DMS53 (cell line): ENCODE results near the gene NKAIN2.
"Not testable (repeated sequence)": the region's sequence is repeated elsewhere in the genome, so short reads cannot be mapped to it uniquely, and the experiment has no call there.

Experiments
- DNase-seq: peaks from one replicate; lab custom pipeline; 2025; lab: John Stamatoyannopoulos, UW

Gene NKAIN2

DNA sequence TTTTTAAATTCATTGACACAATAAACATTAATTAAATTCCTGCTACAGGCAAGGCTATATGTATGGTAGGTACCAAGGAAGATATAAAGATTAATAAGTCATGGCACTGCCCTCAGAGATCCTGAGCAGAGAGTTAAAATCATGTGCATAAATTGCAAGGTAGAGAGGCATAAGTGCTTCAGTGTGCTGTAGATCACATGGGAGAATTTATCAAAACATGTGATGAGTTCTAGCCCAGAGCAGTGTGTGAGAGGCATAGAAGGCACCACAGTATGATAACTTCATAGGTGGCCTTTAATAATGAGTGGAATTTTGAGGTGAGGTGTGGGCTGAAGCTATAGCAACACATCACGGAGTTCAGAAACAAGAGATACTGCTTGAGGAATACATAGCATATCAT is 692.7 kb downstream of the NKAIN2 start:
- no peak for DNase-seq

DNA sequence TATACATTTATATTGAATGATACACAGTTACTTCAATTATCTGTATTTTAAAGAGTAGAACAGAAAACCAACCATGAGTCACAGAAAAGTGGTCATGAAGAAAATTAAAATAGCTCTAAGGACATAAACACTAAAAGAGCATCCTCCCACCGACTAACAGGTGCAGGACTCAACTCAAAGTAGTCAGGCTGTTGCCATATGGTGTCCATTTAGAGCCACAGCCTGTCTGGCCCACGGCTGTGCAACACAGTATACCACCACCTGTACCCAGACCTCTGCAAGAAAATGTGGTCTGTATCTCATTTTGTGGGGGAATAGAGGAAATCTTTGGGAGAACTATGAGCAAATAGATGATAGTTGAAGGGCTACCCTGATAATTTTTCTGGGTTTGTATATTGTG is 708.8 kb downstream of the NKAIN2 start:
- no peak for DNase-seq

GRCh38 chr6:124517339-124517738 is 713.7 kb downstream of the NKAIN2 start:
- DNase-seq, result no peak

GRCh38 chr6:124520514-124520913 is 716.8 kb downstream of the NKAIN2 start:
- no peak for DNase-seq

- no peak for DNase-seq
These were observed 718.7 kb downstream of the NKAIN2 start for GRCh38 chr6:124522335-124522734.

DNA sequence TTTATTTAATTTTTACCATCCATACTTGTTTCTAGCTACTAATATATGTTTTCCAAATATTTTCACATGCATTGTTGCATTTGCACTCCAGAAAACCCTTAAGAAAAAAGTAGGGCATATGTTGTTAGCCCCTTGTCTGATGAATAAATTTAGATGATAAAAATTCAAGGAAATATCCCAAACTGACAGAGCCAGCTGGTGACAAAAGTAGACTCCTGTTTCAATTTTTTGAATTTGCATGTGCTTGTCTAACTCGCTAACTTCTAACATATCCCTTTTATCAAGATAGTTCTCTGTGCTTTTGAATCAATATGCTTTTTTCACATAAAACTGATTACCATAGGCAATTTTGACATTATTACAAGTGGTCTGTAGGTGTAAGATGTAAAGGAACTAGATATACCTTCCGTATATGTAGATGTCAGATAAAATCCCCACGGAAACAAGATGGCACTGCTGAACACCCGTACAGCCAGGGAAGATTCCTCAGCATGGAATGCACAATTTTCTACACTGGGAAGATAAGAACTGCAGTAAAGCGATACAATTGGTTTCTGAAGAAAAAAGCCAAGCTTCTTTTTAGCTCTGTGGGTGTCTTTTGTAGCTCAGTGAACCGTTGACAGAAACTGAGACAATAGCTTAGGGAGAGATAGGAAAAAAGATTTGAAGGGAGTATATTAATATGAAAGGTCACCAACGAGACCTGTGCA is 721.0 kb downstream of the NKAIN2 start:
- DNase-seq, result no peak

DNA sequence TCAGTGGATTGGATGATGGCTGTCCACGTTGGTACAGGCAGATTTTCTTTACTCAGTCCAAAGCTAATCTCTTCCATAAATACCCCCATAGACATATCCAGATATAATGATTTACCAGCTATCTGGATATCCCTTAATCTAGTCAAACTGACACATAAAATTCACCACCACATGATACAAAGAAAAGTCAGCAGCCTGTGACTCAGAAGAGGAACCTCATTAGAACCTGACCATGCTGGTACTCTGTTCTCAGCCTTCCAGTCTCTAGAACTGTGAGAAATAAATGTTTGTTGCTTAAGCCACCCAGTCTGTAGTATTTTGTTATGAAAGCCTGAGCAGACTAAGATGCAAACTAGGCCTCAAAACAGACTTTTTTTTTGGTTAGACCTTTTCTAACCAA is 727.3 kb downstream of the NKAIN2 start:
- no peak for DNase-seq

DNA sequence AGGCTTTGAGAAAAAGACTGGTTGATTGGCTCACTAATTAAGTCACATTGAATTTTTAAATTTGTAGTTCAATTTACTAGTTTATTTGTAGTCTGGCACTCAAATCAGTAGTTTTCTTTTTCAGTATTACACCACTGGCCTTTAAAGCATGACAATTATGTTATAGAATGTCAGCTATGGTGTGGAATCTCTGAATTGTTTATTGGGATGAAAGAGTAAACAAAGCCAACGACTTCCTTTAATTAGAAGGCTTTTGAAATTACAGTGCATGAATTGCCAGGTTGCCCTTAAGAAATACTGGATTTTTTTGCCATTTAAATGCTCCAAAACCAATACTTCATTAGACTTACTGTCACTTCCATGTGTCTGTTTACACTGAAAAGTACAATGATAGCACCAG is 731.6 kb downstream of the NKAIN2 start:
- DNase-seq, result no peak

- DNase-seq, result peak; percentile 9
These were observed 732.1 kb downstream of the NKAIN2 start for GRCh38 chr6:124535746-124536145.

DNA sequence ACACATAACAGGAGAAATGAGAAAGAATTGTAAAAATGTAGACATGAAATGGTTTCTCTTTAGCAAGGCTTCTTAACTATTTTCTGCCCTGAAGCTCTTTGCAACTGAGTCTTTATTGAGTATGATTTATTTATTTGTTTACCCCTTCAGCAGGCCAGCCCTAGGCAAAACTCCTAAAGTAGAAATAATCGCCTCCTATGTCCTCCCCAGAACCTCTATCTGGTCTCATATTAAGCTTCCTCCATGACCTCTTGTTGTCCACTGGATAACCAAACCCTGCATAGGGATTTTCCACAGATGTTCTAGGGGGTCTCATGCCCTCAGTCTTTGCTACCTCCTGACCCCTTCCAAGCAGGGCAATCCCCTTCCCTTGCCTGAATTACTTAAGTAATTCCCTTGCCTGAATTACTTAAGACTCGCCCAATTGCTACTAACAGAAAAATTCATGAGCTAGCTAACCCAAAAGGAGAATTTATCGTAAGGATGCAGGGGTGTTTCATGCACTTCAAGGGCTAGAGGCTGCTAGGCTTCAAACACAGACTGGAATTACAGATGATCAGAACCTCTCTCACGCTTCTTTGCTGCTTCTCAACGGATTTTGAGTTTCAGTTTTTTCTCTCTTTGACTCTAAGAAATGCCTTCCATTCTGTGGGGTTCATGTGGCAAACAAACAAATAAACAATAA is 732.6 kb downstream of the NKAIN2 start:
- DNase-seq, result no peak

DNA sequence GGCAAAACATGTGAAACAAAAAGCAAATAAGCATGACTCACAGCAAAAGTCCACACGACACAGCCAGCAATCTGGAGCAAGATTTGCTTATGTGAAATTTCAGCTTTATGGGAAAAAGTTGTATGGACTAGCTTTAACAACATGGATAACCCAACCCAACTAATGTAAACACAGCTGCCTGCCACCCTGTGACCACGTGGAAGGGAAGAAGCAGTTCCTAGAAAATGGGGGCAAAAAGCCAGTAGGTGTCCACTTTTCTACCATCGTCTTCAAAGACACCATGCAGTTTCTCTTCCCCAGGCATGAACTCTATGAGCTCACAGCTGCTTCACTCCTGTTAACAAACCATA is 733.2 kb downstream of the NKAIN2 start:
- peak; percentile 60 for DNase-seq

DNA sequence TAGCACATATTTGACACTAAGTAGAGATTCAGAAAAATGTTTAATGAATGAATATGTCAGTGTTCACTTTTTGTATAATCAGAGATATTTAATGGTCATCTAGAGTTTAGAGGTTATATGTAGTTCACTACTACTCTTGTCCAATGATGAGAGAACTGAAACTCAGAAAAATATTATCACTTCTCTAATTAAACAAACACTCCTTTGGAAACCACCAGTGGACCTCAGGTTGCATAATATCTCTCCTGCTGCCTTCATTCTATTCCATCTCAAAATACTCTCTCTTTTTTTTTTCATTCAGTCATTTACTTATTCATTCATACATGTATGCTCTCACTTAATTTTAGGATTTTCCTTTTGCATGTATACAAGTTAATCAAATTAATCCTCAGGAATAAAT is 735.4 kb downstream of the NKAIN2 start:
- DNase-seq, result no peak

GRCh38 chr6:124541573-124541972 is 737.9 kb downstream of the NKAIN2 start:
- DNase-seq, result no peak

DNA sequence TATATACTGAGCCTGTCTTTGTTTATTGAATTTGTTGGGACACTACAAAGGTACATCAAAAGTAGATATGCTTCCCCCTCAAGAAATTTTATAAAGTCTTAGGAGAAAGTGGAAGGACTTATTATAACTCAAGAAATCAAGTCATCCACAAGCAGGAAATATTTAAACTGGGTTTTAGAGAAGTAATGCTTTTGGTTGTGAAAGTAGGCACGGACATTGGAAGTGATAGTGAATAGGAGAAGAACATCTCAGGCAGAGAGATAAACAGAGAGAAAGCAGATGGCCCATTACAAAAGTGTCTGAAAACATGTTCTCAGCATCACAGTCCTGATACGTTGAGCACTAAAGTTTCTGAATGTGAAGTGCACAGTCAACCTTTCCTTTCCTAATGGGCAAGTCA is 742.9 kb downstream of the NKAIN2 start:
- no peak for DNase-seq

- DNase-seq, result no peak
These were observed 748.1 kb downstream of the NKAIN2 start for GRCh38 chr6:124551711-124552233.

DNA sequence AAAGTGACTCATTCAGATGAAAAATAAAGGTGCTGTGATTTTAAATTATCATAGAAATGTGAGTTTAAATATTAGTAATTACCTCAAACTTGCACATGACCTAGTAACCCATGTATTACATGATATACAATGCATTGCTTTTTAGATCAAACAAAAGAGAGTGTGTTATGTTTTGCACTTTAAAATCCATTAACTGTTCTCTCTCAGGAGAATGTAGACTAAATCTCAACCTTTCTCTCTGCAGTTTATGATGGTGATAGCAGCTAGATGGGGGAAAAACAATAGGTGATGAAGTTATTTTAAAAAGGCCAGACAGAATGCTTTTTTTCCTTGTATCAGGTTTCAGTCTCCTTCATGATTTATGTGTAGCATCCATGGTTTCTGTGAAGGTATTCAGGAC is 754.2 kb downstream of the NKAIN2 start:
- no peak for DNase-seq

GRCh38 chr6:124560078-124560477 is 756.4 kb downstream of the NKAIN2 start:
- DNase-seq, result not testable (repeated sequence)

DNA sequence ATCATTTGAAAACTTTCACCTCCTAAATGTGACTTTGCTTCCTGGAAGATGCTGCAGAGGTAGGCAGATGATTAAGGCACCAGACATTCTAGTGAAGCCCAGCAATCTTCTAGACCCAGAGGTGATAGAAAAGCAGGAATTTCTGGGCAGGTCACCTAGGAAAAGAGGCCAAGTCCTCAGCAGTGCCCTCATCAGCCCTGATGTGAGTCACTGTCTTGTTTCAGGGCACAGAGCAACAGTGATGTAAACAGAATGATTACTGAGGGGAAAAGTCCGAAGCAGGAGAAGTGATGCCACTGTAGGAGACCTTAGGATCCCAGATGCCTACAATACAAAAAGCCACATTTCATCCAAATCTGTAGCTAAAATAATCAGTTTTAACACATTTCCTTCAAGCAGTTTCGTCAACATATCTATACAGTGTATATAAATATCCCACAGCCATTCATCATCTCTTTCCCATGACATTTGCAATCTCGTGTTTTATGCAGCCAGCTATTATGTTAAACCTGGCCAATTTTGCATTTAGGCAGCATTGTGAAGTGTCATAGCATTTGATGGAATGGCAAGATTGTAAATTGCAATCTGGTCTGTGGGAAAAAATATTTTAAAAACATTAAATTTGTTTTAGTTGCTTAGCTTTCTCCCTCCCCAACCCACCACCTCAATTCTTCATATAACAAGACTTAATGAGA is 757.4 kb downstream of the NKAIN2 start:
- no peak for DNase-seq

DNA sequence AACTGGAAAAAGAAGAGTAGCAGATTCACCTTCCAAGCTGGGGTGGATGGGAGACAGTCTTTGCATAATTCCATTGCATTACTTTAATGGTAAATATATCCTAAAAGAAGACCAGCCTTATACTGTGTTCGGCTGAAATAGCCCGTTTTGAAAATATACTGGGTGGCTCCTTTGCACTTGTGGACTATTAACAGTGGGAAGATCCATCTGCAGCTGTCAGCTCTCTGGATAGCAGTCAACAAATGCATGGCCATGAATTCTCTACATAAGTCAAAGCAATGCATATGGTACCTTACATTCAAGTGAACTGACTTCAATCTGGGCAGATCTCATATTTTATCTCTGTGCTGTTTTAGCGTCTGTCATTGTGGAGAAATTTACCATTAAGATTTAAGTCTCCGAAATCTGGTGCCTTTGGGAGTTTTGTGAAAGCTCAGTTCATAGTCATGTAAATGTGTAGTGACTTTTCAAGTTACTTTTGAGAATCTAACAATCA is 758.0 kb downstream of the NKAIN2 start:
- DNase-seq, result no peak

GRCh38 chr6:124564125-124564524 is 760.5 kb downstream of the NKAIN2 start:
- not testable (repeated sequence) for DNase-seq

- no peak for DNase-seq
These were observed 763.7 kb downstream of the NKAIN2 start for GRCh38 chr6:124567401-124567800.

DNA sequence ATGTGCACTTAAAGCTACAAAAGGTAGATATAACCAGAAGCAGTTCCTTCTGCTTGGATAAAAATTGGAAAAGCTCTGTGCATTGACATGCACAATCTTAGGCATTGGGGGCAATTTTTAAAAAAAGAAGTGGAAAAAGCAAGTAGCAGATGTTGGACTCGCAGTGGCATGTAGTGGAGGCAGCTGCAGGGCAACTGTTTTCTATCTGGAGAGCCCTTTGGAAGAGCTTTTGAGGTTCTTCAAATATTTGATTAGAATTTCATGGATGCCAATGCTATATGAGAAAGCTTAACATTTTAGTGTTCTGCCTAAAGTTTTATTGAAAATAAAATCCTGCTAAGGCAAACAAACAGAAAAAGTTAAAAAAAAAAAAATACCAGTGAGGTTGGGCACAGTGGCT is 770.3 kb downstream of the NKAIN2 start:
- peak; percentile 74 for DNase-seq

DNA sequence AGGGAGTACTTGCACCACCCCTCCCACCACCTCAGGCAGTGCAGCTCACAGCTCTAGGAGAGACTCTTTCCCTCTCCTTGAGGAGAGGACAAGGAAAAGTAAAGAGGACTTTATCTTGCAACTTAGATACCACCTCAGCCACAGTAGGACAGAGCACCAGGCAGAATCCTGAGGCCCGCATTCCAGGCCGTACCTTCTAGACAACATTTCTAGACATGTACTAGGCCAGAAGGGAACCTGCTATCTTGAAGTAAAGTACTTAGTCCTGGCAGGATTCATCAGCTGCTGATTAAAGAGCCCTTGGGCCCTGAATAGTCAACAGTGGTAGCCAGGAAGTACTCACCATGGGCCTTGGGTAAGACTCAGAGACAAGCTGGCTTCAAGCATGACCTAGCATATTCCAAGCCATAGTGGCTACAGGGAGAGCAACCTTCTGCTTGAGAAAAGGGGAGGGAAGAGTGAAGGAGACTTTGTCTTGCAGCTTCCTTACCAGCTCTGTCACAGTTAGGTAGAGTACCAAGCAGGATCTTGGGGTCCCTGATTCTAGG is 774.1 kb downstream of the NKAIN2 start:
- peak; percentile 4 for DNase-seq
